Erythroblast (primary cell): ENCODE data around the gene SSBP3.

Experiments
- DNase-seq, 2 experiments: peaks; one replicate each; lab custom pipeline; 2025; lab: John Stamatoyannopoulos, UW
- GATA1 ChIP-seq: IDR thresholded peaks from 2 replicates; pipeline ENCODE4 v1.6.1; 2011; ENCODE audit warnings: low read depth, mild to moderate bottlenecking, control low read depth, low read length, moderate library complexity
- POLR2A ChIP-seq: IDR thresholded peaks from 2 replicates; pipeline ENCODE4 v1.6.1; 2011; ENCODE audit warnings: mild to moderate bottlenecking, low read length

SSBP3 gene

GRCh38 chr1:54291276-54292001 is 114.8 kb downstream of the SSBP3 start:
- DNase-seq: no peak
- TF ChIP-seq GATA1 (no peak), POLR2A (no peak)

GRCh38 chr1:54290506-54291184 is 115.5 kb downstream of the SSBP3 start:
- DNase-seq: no peak
- TF ChIP-seq GATA1 (no peak), POLR2A (no peak)

- TF ChIP-seq POLR2A: no peak
- no peak for TF ChIP-seq GATA1
- DNase-seq: no peak
Measured at GRCh38 chr1:54289712-54290233, 116.4 kb downstream of the SSBP3 start.

- DNase-seq: no peak
Measured at GRCh38 chr1:54287801-54288211, 118.4 kb downstream of the SSBP3 start.

GRCh38 chr1:54287176-54287650 is 119.0 kb downstream of the SSBP3 start:
- DNase-seq: peak; percentile 47

More at GRCh38 chr1:54287801-54288211, 118.4 kb downstream of the SSBP3 start:
- TF ChIP-seq GATA1 (no peak), POLR2A (no peak)

GRCh38 chr1:54285815-54286345 is 120.3 kb downstream of the SSBP3 start:
- peak in 1 of 2 experiments; percentile 42 for DNase-seq
- TF ChIP-seq GATA1 (no peak), POLR2A (no peak)

More at GRCh38 chr1:54287176-54287650, 119.0 kb downstream of the SSBP3 start:
- TF ChIP-seq GATA1 (no peak), POLR2A (no peak)

- TF ChIP-seq POLR2A (no peak), GATA1 (no peak)
- peak in 1 of 2 experiments; percentile 22 for DNase-seq
Measured at GRCh38 chr1:54284781-54285529, 121.2 kb downstream of the SSBP3 start.

- TF ChIP-seq POLR2A (no peak), GATA1 (no peak)
- peak; percentile 18 to 35 for DNase-seq
Measured at GRCh38 chr1:54283635-54284385, 122.4 kb downstream of the SSBP3 start.

- DNase-seq: no peak
- TF ChIP-seq GATA1 (no peak), POLR2A (no peak)
Measured at GRCh38 chr1:54282101-54282847, 123.9 kb downstream of the SSBP3 start.

GRCh38 chr1:54280651-54281050 is 125.5 kb downstream of the SSBP3 start:
- TF ChIP-seq POLR2A (no peak), GATA1 (no peak)
- no peak for DNase-seq

- TF ChIP-seq GATA1 (no peak), POLR2A (no peak)
- no peak for DNase-seq
Measured at GRCh38 chr1:54279457-54279856, 126.7 kb downstream of the SSBP3 start.

- DNase-seq: no peak
- TF ChIP-seq GATA1 (no peak), POLR2A (no peak)
Measured at GRCh38 chr1:54278941-54279422, 127.2 kb downstream of the SSBP3 start.
